ENCODE results near the gene ANKRD23. TPM values are rescaled to one million over a fixed set of nuclear protein-coding genes. Genes with fewer than 3 reads are reported as not detected.

The ANKRD23 gene
- total RNA-seq, 2 experiments from 2014 or later, result 16.5 to 17.8 TPM

- Mint-ChIP-seq H3K27me3 (no peaks in the 10 kb centered on the region), H3K4me3 (no peak overlapping the region), H3K4me1 (no peaks in the 10 kb centered on the region), H3K9me3 (no peaks in the 10 kb centered on the region), H3K27ac (no peak overlapping the region), H3K36me3 (no peaks in the 10 kb centered on the region)
- ATAC-seq (ENCODE audit: low read depth) (no peak), DNase-seq (no peak)
- POLR2A ChIA-PET, result no interaction called here
These were observed 38.4 kb upstream of the ANKRD23 start for GRCh38 chr2:96882230-96882629.

- ATAC-seq (ENCODE audit: low read depth) (no peak), DNase-seq (no peak)
- no peaks in the 10 kb centered on the region for H3K9me3 Mint-ChIP-seq
- H3K27ac Mint-ChIP-seq, result no peak overlapping the region
- peaks cover under 1% of the 10 kb centered on the region for H3K4me1 Mint-ChIP-seq
- H3K4me3 Mint-ChIP-seq, result no peak overlapping the region
- H3K27me3 Mint-ChIP-seq, result no peaks in the 10 kb centered on the region
- no peaks in the 10 kb centered on the region for H3K36me3 Mint-ChIP-seq
- POLR2A ChIA-PET, result interaction anchor here (1.0 to 1.2 kb wide), 2 partner anchors 11 to 43 kb away, joined by 3 to 4 read pairs; no protein-coding TSS in a partner anchor
These were observed 37.8 kb upstream of the ANKRD23 start for GRCh38 chr2:96881349-96882195.

- H3K27me3 Mint-ChIP-seq, result no peaks in the 10 kb centered on the region
- H3K4me3 Mint-ChIP-seq, result no peak overlapping the region
- no peaks in the 10 kb centered on the region for H3K9me3 Mint-ChIP-seq
- POLR2A ChIA-PET, result interaction anchor here (1.0 to 1.2 kb wide), 2 partner anchors 10 to 43 kb away, joined by 3 to 4 read pairs; no protein-coding TSS in a partner anchor
- no peak overlapping the region for H3K27ac Mint-ChIP-seq
- ATAC-seq (ENCODE audit: low read depth) (no peak), DNase-seq (no peak)
- H3K4me1 Mint-ChIP-seq, result peaks cover 3% of the 10 kb centered on the region
- no peaks in the 10 kb centered on the region for H3K36me3 Mint-ChIP-seq
These were observed 37.1 kb upstream of the ANKRD23 start for GRCh38 chr2:96880891-96881273.

GRCh38 chr2:96879545-96880040, 35.8 kb upstream of the ANKRD23 start:
- H3K27ac Mint-ChIP-seq, result no peak overlapping the region
- POLR2A ChIA-PET, result no interaction called here

GRCh38 chr2:96878796-96879544, 35.1 kb upstream of the ANKRD23 start:
- ATAC-seq (ENCODE audit: low read depth) (no peak), DNase-seq (no peak)
- POLR2A ChIA-PET, result no interaction called here
- H3K9me3 Mint-ChIP-seq, result no peaks in the 10 kb centered on the region
- peaks cover 4% of the 10 kb centered on the region for H3K27me3 Mint-ChIP-seq
- H3K4me1 Mint-ChIP-seq, result peaks cover 9% of the 10 kb centered on the region
- H3K27ac Mint-ChIP-seq, result no peak overlapping the region
- no peak overlapping the region for H3K4me3 Mint-ChIP-seq
- H3K36me3 Mint-ChIP-seq, result no peaks in the 10 kb centered on the region

More at GRCh38 chr2:96879545-96880040, 35.8 kb upstream of the ANKRD23 start:
- H3K27me3 Mint-ChIP-seq, result no peaks in the 10 kb centered on the region
- peaks cover 6% of the 10 kb centered on the region for H3K4me1 Mint-ChIP-seq
- no peak overlapping the region for H3K4me3 Mint-ChIP-seq
- no peak for DNase-seq
- H3K36me3 Mint-ChIP-seq, result no peaks in the 10 kb centered on the region
- H3K9me3 Mint-ChIP-seq, result no peaks in the 10 kb centered on the region
- ATAC-seq (ENCODE audit: low read depth), result no peak

- peaks cover 4% of the 10 kb centered on the region for H3K27me3 Mint-ChIP-seq
- ATAC-seq (ENCODE audit: low read depth), result no peak
- H3K36me3 Mint-ChIP-seq, result no peaks in the 10 kb centered on the region
- peaks cover 9% of the 10 kb centered on the region for H3K4me1 Mint-ChIP-seq
- no peak for DNase-seq
- H3K27ac Mint-ChIP-seq, result no peak overlapping the region
- no peaks in the 10 kb centered on the region for H3K9me3 Mint-ChIP-seq
- POLR2A ChIA-PET, result interaction anchor here (0.6 kb wide), 1 partner anchor 74 kb away, joined by 4 read pairs; no protein-coding TSS in a partner anchor
- H3K4me3 Mint-ChIP-seq, result no peak overlapping the region
These were observed 34.4 kb upstream of the ANKRD23 start for GRCh38 chr2:96878171-96878570.

- H3K27me3 Mint-ChIP-seq, result peaks cover 4% of the 10 kb centered on the region
These were observed 33.8 kb upstream of the ANKRD23 start for GRCh38 chr2:96877631-96878092.

GRCh38 chr2:96877042-96877451, 33.2 kb upstream of the ANKRD23 start:
- H3K4me3 Mint-ChIP-seq, result no peak overlapping the region
- peaks cover 4% of the 10 kb centered on the region for H3K27me3 Mint-ChIP-seq
- ATAC-seq (ENCODE audit: low read depth) (no peak), DNase-seq (no peak)
- no peaks in the 10 kb centered on the region for H3K36me3 Mint-ChIP-seq
- POLR2A ChIA-PET, result interaction anchor here (0.7 kb wide), 1 partner anchor 49 kb away, joined by 3 read pairs; no protein-coding TSS in a partner anchor
- H3K27ac Mint-ChIP-seq, result no peak overlapping the region
- H3K9me3 Mint-ChIP-seq, result no peaks in the 10 kb centered on the region
- H3K4me1 Mint-ChIP-seq, result peaks cover 11% of the 10 kb centered on the region

More at GRCh38 chr2:96877631-96878092, 33.8 kb upstream of the ANKRD23 start:
- no peaks in the 10 kb centered on the region for H3K9me3 Mint-ChIP-seq
- H3K4me1 Mint-ChIP-seq, result peaks cover 10% of the 10 kb centered on the region
- POLR2A ChIA-PET, result interaction anchor here (0.6 to 0.7 kb wide), 2 partner anchors 49 to 73 kb away, joined by 3 to 4 read pairs; no protein-coding TSS in a partner anchor
- H3K36me3 Mint-ChIP-seq, result no peaks in the 10 kb centered on the region
- no peak overlapping the region for H3K27ac Mint-ChIP-seq
- no peak overlapping the region for H3K4me3 Mint-ChIP-seq
- ATAC-seq (ENCODE audit: low read depth) (no peak), DNase-seq (no peak)

- Mint-ChIP-seq H3K9me3 (no peaks in the 10 kb centered on the region), H3K4me3 (no peak overlapping the region), H3K4me1 (peaks cover 11% of the 10 kb centered on the region), H3K27me3 (peaks cover 4% of the 10 kb centered on the region), H3K36me3 (no peaks in the 10 kb centered on the region), H3K27ac (no peak overlapping the region)
- ATAC-seq (ENCODE audit: low read depth) (no peak), DNase-seq (no peak)
- POLR2A ChIA-PET, result interaction anchor here (1.0 kb wide), 1 partner anchor 48 kb away, joined by 3 read pairs; no protein-coding TSS in a partner anchor
These were observed 32.6 kb upstream of the ANKRD23 start for GRCh38 chr2:96876269-96877041.

GRCh38 chr2:96875498-96876268, 31.9 kb upstream of the ANKRD23 start:
- ATAC-seq (ENCODE audit: low read depth) (no peak), DNase-seq (no peak)
- POLR2A ChIA-PET, result interaction anchor here (0.7 to 1.1 kb wide), 3 partner anchors 18 to 49 kb away, joined by 3 to 5 read pairs (median 3); partner anchors contain the start of gene ANKRD39
- Mint-ChIP-seq H3K9me3 (no peaks in the 10 kb centered on the region), H3K36me3 (no peaks in the 10 kb centered on the region), H3K27ac (no peak overlapping the region), H3K4me1 (peaks cover 16% of the 10 kb centered on the region), H3K4me3 (no peak overlapping the region), H3K27me3 (peaks cover 4% of the 10 kb centered on the region)

GRCh38 chr2:96874198-96874831, 30.5 kb upstream of the ANKRD23 start:
- no peaks in the 10 kb centered on the region for H3K9me3 Mint-ChIP-seq
- H3K36me3 Mint-ChIP-seq, result no peaks in the 10 kb centered on the region
- ATAC-seq (ENCODE audit: low read depth), result no peak
- no peak overlapping the region for H3K4me3 Mint-ChIP-seq
- no peak overlapping the region for H3K27ac Mint-ChIP-seq
- POLR2A ChIA-PET, result interaction anchor here (0.7 to 1.1 kb wide), 2 partner anchors 17 to 39 kb away, joined by 3 to 5 read pairs; partner anchors contain the start of gene ANKRD39
- H3K27me3 Mint-ChIP-seq, result peaks cover 4% of the 10 kb centered on the region
- DNase-seq, result no peak
- H3K4me1 Mint-ChIP-seq, result peaks cover 19% of the 10 kb centered on the region

Measured in activated naive CD8-positive, alpha-beta T cell treated with anti-CD3 and anti-CD28 coated beads, Interleukin-2, amount 10 ng/mL, durations not matched to agents 7 days and 5 days (primary cell).